Activated CD8-positive, alpha-beta memory T cell treated with anti-CD3 and anti-CD28 coated beads, Interleukin-2, amount 10 ng/mL, durations not matched to agents 7 days and 5 days (primary cell): Measurements from ENCODE around the gene BRAT1. TPM values are rescaled to one million over a fixed set of nuclear protein-coding genes. Genes with fewer than 3 reads are reported as not detected.

ENCODE experiments used
- ATAC-seq: fragments of 150-1000 bp; cut with Tn5 transposase; one replicate; pipeline ENCODE4 v1.10.0; 2021; ENCODE audit warnings: moderate library complexity
- CTCF ChIA-PET: fragments of 350-600 bp; sonication (Branson Sonifier 250); formaldehyde crosslinking; loops from one replicate; lab custom pipeline; 2021; ENCODE audit warnings: antibody characterized with exemption; lab: Charles Lee
- DNase-seq: peaks from one replicate; pipeline ENCODE4 v3.0.0-alpha.2; 2020
- H3K27ac Mint-ChIP-seq: one replicate; pipeline ENCODE4 v1.8.0; 2021; ENCODE audit warnings: mild to moderate bottlenecking, mixed read lengths
- H3K27me3 Mint-ChIP-seq: one replicate; pipeline ENCODE4 v1.8.0; 2021; ENCODE audit warnings: mixed read lengths
- H3K36me3 Mint-ChIP-seq: one replicate; pipeline ENCODE4 v1.8.0; 2021; ENCODE audit warnings: mild to moderate bottlenecking, mixed read lengths
- H3K4me1 Mint-ChIP-seq: one replicate; pipeline ENCODE4 v1.8.0; 2021; ENCODE audit warnings: mixed read lengths
- H3K4me3 Mint-ChIP-seq: one replicate; pipeline ENCODE4 v1.8.0; 2021; ENCODE audit warnings: mild to moderate bottlenecking, moderate library complexity, mixed read lengths
- H3K9me3 Mint-ChIP-seq: one replicate; pipeline ENCODE4 v1.8.0; 2022; ENCODE audit warnings: low read depth, mixed read lengths
- total RNA-seq, 2 experiments: library from RNA; stranded (reverse); gene quantifications; one replicate each; pipeline ENCODE4 v1.2.3, GENCODE V29; 2021

Gene BRAT1
- total RNA-seq, 2 experiments from 2014 or later = 41.5 to 43.5 TPM

DNA sequence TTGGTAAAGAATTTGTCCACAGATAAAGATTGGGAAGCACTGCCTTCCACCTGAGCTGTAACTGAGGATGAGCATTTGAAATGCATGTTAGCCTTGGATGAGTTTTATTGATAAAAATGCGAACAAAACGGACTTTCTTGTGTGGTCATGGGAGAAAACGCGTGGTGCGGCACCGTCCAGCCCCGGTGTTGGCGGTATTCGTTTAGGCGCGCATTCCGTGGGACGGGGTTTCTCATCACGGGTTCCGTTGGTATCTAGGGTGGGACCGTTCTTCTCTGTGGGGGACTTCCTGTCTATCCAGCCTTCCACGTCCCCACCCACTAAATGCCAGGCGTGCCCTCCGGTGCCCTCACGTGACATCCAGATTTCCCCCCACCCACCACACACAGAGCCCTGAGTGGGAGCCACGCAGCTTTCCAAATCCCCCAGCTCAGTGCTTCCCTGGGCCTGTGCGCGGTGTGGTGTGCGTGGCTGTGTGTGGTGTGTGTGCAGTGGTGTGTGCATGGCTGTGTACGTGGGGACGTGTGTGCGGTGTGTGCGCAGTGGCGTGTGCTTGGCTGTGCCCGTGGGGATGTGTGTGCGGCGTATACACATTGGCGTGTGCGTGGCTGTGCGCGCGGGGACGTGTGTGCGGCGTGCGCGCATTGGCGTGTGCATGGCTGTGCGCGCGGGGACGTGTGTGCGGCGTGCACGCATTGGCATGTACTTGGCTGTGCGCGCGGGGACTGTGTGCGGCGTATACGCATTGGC is 21.6 kb upstream of the BRAT1 start:
- Mint-ChIP-seq H3K4me3 (no peak overlapping the region), H3K36me3 (peaks cover 10% of the 10 kb centered on the region), H3K4me1 (peaks cover 14% of the 10 kb centered on the region), H3K27me3 (no peaks in the 10 kb centered on the region), H3K9me3 (no peaks in the 10 kb centered on the region), H3K27ac (no peak overlapping the region)
- ATAC-seq (no peak), DNase-seq (no peak)
- CTCF ChIA-PET = no interaction called here

DNA sequence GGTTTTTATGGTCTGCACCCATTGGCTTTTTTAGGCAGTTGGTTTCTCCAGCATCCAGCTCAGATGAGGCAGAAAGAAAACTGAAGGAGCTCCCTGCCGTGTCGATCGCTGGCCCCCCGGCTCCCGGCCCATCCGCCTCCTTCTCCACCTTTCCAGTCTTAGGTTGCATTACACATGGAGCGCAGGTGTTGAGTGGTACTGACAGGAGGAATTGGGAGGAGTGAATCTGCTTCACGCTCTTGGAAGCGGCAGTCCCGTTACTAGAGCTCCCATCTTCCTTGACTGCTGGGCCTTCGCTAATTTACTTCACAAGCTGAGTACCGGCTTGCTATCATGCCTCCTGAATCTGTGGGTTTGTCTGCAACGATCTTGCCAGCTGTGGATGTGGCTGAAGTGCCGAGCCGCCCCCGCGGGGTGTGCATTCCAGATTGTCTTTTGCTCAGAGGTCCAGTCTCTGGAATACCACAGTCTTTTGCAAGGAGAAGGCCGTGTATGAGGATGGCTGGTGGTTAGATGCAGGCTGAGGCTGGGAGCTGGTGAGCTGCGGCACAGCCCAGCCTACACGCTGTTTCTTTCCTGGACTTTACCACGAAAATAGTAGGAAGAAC is 20.5 kb upstream of the BRAT1 start:
- CTCF ChIA-PET = interaction anchor here (2.9 kb wide), 1 partner anchor 134 kb away, joined by 8 read pairs; no protein-coding TSS in a partner anchor
- Mint-ChIP-seq H3K9me3 (no peaks in the 10 kb centered on the region), H3K27ac (no peak overlapping the region), H3K4me3 (no peak overlapping the region), H3K27me3 (no peaks in the 10 kb centered on the region), H3K36me3 (peaks cover 10% of the 10 kb centered on the region), H3K4me1 (peaks cover 14% of the 10 kb centered on the region)
- no peak for DNase-seq
- no peak for ATAC-seq

DNA sequence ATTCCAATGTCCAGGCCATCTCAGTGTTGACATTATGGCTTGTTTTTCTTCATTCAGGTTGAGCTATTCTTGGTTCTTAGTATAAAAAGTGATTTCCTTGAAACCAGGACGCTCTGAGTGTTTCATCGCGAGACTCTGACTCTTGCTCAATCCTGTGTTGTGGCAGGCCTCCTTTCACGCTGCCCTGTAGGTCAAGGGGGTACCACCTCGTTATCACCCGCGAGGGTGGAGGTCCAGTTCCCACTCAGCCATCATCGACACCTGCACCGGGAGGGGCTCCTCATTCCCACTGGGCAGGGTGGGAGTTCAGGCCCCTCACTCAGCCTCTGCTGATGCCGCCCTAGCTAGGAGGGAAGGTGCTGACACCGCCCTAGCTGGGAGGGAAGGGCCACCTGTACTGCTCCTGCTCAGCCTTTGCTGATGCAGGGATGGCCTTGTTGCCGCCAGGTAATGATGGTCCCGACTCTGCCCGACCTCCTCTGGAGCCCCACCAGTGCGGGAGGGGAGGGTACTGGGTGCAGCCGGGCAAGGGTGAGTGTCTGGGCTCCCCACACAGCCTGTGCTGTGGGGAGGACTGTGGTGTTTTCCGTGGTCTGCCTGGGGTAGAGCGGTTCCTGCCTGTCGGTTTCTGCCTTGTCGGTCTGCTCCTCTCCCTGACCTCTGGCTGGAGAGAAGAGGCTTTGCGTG is 19.9 kb upstream of the BRAT1 start:
- CTCF ChIA-PET = interaction anchor here (1.3 to 2.9 kb wide), 2 partner anchors 54 to 134 kb away, joined by 3 to 8 read pairs; no protein-coding TSS in a partner anchor
- Mint-ChIP-seq H3K27me3 (no peaks in the 10 kb centered on the region), H3K9me3 (no peaks in the 10 kb centered on the region), H3K4me1 (peaks cover 14% of the 10 kb centered on the region), H3K36me3 (peaks cover 10% of the 10 kb centered on the region), H3K4me3 (no peak overlapping the region), H3K27ac (no peak overlapping the region)
- ATAC-seq = no peak
- DNase-seq = no peak

DNA sequence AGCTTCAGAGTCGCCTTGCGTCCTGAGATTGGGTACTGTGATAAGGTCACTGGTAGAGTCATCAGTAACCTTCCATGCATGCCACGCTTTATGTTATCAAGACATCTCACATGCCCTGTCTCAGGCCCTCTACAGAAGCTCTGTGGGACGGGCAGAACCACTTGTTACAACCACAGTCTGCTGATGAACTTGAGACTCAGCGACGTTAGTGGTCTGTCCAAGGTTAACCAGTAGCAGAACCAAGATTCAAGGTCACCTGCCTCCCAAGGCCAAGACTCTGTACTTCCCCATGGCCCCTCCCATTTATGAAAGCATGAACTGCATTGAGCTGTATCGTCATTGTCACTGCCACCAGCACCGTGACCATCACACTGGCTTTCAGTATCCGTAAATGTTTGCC is 18.4 kb upstream of the BRAT1 start:
- CTCF ChIA-PET = interaction anchor here (0.6 to 2.9 kb wide), 2 partner anchors 136 to 771 kb away, joined by 3 to 8 read pairs; no protein-coding TSS in a partner anchor
- no peak for DNase-seq
- no peak overlapping the region for H3K4me3 Mint-ChIP-seq
- no peak for ATAC-seq
- H3K36me3 Mint-ChIP-seq = peaks cover 7% of the 10 kb centered on the region
- H3K9me3 Mint-ChIP-seq = no peaks in the 10 kb centered on the region
- peaks cover 14% of the 10 kb centered on the region for H3K4me1 Mint-ChIP-seq
- H3K27ac Mint-ChIP-seq = no peak overlapping the region
- no peaks in the 10 kb centered on the region for H3K27me3 Mint-ChIP-seq

DNA sequence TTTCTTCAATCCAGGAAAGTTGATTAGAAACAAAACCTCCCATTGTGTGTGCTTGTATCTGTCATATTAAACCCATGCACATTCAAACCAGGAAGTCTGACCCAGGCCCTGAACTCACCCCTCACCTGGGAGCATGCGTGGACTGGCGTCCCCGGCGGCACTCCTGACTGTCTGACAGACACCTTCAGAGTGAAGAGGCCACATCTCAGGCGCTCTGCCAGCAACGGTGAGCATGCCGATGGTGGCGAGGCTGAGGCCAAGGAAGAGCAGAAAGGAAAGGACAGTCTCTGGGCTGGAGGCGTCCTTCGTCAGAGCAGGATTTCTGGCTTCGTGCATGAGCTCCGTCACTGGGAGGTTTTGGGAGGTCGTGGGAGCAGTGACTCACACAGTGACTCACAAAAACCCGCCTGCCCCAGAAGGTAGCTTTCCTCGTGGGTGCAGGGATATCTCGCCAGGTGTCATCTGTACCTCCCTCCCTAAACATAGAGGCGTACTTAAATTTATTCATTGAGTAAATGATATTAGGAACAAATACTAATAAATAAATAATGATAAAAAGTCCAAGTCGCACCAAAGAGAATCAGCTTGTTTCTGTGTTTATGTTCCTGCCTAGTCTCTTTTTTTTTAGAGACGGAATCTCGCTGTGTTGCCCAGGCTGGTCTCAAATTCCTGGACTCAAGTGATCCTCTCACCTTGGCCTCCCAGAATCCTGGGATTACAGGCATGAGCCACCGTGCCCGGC is 16.9 kb upstream of the BRAT1 start:
- no peak overlapping the region for H3K27ac Mint-ChIP-seq
- CTCF ChIA-PET = interaction anchor here (0.8 kb wide), 1 partner anchor 104 kb away, joined by 3 read pairs; no protein-coding TSS in a partner anchor
- H3K4me3 Mint-ChIP-seq = no peak overlapping the region
- no peaks in the 10 kb centered on the region for H3K9me3 Mint-ChIP-seq
- H3K27me3 Mint-ChIP-seq = no peaks in the 10 kb centered on the region
- DNase-seq (no peak), ATAC-seq (no peak)
- peaks cover 16% of the 10 kb centered on the region for H3K4me1 Mint-ChIP-seq
- H3K36me3 Mint-ChIP-seq = peaks cover 5% of the 10 kb centered on the region

DNA sequence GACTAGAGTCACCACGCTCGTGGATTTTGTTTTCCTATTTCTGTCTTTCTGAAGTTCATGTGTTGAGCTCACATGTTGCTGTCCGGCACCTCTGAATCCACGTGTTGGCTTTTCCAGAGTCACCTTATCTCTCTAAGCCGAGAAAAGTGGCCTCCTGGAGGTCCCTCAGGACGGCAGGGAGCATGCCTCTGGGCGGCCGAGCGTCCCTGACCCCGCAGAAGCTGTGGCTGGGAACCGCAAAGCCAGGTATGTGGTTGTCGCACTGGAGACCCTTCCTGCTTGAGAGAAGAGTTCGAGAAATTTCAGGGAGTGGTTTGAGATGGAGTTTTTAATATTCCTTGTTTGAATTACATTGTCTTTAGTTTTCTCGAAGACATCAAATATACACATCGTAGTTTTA is 16.1 kb upstream of the BRAT1 start:
- no peak for ATAC-seq
- CTCF ChIA-PET = interaction anchor here (0.6 to 0.7 kb wide), 2 partner anchors 18 to 25 kb away, joined by 3 read pairs; no protein-coding TSS in a partner anchor
- H3K36me3 Mint-ChIP-seq = no peaks in the 10 kb centered on the region
- DNase-seq = no peak
- no peak overlapping the region for H3K27ac Mint-ChIP-seq
- no peak overlapping the region for H3K4me3 Mint-ChIP-seq
- H3K9me3 Mint-ChIP-seq = no peaks in the 10 kb centered on the region
- H3K27me3 Mint-ChIP-seq = no peaks in the 10 kb centered on the region
- peaks cover 20% of the 10 kb centered on the region for H3K4me1 Mint-ChIP-seq

DNA sequence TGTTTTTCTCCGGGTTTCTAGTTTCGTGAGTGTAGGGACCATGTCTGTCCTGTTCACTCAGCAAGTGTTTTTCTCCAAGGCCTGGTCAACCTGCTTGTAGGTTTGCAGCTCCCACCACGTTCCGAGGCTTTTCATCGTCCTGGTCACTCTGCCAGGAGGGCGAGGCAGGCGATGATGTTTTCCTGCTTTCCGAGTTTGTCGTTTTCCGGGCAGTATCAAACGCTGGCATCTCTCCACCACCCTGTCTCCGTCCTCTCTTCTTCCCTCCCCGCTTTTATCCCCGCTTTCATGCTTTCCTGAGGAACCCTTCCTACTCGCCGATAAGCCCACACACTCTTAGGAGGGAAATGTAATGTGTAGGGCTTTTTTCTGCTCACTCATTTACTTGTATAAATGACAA is 14.7 kb upstream of the BRAT1 start:
- no peaks in the 10 kb centered on the region for H3K27me3 Mint-ChIP-seq
- no peak overlapping the region for H3K4me3 Mint-ChIP-seq
- CTCF ChIA-PET = no interaction called here
- DNase-seq = no peak
- no peak overlapping the region for H3K27ac Mint-ChIP-seq
- peaks cover 11% of the 10 kb centered on the region for H3K4me1 Mint-ChIP-seq
- no peaks in the 10 kb centered on the region for H3K9me3 Mint-ChIP-seq
- no peak for ATAC-seq
- no peaks in the 10 kb centered on the region for H3K36me3 Mint-ChIP-seq

DNA sequence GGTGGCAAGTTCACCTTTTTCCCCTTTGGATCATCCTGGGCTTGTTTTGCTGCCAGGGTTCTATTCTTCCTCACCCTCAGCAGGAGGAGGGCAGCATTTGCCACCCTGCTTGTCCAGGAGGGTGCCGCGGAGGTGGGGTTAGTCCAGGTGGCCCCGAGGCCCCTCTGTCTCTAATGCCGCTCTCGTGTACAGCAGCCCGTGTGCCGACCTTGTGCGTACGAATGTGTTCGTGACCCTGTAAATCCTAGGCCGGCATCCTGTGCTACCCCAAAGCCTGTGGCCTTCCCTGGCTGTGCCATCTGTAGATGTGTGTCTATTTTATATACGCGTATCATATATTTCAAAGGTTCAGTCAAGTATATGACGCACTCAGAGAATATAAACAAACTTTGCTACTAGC is 14.1 kb upstream of the BRAT1 start:
- peaks cover 9% of the 10 kb centered on the region for H3K4me1 Mint-ChIP-seq
- no peak overlapping the region for H3K4me3 Mint-ChIP-seq
- H3K27ac Mint-ChIP-seq = no peak overlapping the region
- CTCF ChIA-PET = no interaction called here
- no peaks in the 10 kb centered on the region for H3K9me3 Mint-ChIP-seq
- ATAC-seq = no peak
- no peaks in the 10 kb centered on the region for H3K36me3 Mint-ChIP-seq
- DNase-seq = no peak
- no peaks in the 10 kb centered on the region for H3K27me3 Mint-ChIP-seq

DNA sequence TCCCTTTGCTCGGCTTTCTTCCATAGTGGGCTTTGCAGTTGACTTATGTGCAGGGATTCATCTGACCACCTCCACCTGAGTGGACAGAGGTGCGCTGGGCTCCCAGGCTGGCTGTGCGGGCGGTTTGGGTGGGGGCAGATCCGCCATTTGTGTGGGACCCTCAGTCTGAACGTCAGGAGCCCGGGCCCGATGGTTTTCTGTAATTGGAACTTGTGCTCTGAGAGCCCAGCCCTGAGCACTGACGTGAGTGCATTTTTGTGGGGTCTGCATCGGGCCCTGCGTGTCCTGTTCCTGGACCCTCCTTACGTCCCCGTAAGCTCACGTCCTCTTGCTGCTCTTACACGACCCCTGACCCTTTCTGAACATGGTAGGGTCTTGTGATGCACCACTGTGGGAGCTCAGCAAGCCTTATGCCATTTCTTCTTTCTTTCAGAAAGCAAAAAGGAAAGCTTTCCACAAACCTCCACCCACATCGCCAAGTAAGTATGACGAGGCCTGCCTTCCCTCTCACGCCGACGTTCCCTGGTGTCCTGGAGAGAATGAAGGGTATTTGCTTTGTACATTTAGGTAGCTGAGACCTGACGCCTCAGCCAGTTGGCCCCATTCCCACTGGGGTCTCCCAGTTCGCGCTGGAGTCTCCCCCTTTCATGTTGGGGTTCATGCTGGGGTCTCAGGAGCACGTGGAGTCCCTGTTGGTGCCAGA is 13.3 kb upstream of the BRAT1 start:
- Mint-ChIP-seq H3K4me3 (no peak overlapping the region), H3K27ac (no peak overlapping the region), H3K27me3 (no peaks in the 10 kb centered on the region), H3K4me1 (peaks cover 9% of the 10 kb centered on the region), H3K36me3 (no peaks in the 10 kb centered on the region), H3K9me3 (no peaks in the 10 kb centered on the region)
- DNase-seq = no peak
- CTCF ChIA-PET = interaction anchor here (0.9 to 2.1 kb wide), 3 partner anchors 9 to 141 kb away, joined by 3 to 11 read pairs (median 4); no protein-coding TSS in a partner anchor
- ATAC-seq = no peak

DNA sequence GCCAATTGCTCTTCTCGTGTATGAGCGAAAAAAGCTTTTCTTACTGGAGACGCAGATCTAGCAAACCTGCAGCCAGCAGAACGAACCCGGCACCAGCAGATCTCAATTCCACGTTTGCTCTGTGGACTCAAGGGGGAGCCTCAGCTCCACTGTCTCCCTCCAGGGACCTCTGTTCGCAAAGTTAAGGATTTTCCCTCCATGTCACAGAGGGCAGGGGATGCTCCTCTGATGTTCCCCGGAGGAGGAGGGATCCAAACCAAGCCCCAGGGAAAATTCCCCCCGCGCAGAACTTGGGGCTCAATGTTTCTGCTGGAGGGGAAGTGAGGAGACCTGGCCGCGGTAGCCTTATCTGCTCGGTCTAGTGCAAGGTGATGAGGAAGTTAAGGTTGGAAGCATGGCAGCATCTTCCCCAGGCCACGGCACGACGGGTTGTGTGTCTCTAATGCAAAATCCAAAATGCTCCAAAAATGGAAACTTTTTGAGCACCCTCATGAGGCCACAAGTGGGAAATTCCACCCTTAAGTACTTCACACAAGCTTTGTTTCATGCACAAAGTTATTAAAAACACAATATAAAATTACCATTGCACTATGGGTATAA is 12.5 kb upstream of the BRAT1 start:
- ATAC-seq (no peak), DNase-seq (no peak)
- H3K4me3 Mint-ChIP-seq = no peak overlapping the region
- no peaks in the 10 kb centered on the region for H3K9me3 Mint-ChIP-seq
- H3K27ac Mint-ChIP-seq = no peak overlapping the region
- H3K36me3 Mint-ChIP-seq = no peaks in the 10 kb centered on the region
- H3K27me3 Mint-ChIP-seq = no peaks in the 10 kb centered on the region
- CTCF ChIA-PET = interaction anchor here (0.9 to 2.1 kb wide), 6 partner anchors 8 to 142 kb away, joined by 3 to 11 read pairs (median 4); no protein-coding TSS in a partner anchor
- peaks cover 9% of the 10 kb centered on the region for H3K4me1 Mint-ChIP-seq

DNA sequence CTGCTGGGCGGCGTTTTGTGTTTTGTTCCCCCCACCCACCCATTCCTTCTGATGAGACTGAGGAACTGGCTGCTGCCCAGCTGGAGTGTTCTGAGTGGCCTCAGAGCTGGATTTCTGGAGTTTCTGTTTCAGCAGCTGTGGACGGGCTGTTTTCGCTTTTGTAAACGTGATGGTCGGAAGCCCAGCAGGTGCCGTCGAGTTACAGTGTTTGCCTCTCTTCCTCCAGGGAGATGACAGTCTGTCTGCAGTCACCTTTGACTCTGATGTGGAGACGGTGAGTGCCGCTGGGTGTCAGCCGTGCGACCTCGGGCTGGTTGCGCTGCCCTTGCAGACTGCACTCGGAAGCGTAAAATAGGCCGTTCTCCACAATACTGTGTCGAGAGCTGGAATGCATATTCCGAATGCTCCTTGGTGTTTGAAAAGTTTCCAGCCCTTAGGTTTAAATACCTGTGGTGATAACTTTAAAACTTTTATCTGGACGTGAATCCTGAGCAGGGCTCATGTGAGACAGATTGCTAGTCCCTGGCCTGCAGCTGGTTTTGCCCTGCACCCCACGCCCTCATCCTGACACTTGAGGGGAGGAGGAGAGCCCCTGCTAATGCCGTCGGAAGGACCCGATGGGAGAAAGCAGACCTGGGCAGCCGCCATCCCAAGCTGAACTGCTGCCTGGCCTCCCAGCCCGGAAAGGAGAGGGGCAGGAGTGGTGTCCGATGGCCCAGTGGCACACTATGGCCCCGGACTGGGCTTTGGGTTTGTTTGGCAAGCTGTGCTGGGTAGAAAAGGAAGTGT is 11.8 kb upstream of the BRAT1 start:
- H3K9me3 Mint-ChIP-seq = no peaks in the 10 kb centered on the region
- peak; percentile 56 for DNase-seq
- H3K4me1 Mint-ChIP-seq = peaks cover 9% of the 10 kb centered on the region
- H3K27ac Mint-ChIP-seq = peak overlapping the region; percentile 55
- CTCF ChIA-PET = interaction anchor here (0.9 to 2.1 kb wide), 7 partner anchors 78 to 143 kb away, joined by 3 to 11 read pairs (median 4); no protein-coding TSS in a partner anchor
- H3K27me3 Mint-ChIP-seq = no peaks in the 10 kb centered on the region
- ATAC-seq = peak; percentile 82
- H3K36me3 Mint-ChIP-seq = no peaks in the 10 kb centered on the region
- H3K4me3 Mint-ChIP-seq = peak overlapping the region; percentile 29
